Left ventricle myocardium superior (tissue), 1 donor: ENCODE measurements around the gene BMP6. TPM values are rescaled to one million over a fixed set of nuclear protein-coding genes. Genes with fewer than 3 reads are reported as not detected.
"Not testable (repeated sequence)": the region's sequence is repeated elsewhere in the genome, so short reads cannot be mapped to it uniquely, and the experiment has no call there.

Experiments
- ATAC-seq: fragments of 200-7000 bp; cut with Tn5 transposase; one replicate; pipeline ENCODE4 v1.9.1; 2020; ENCODE audit warnings: mild to moderate bottlenecking, moderate library complexity
- DNase-seq: peaks from one replicate; pipeline ENCODE4 v3.0.0-alpha.2; 2020
- intact Hi-C: fragments of 100-400 bp; cut with micrococcal nuclease; formaldehyde crosslinking; loops from one replicate; pipeline ENCODE4 v1.11.0; 2022
- total RNA-seq: library from RNA; stranded (reverse); fragmentation: NEBNext Ultra II Directional; extraction: Animal tissue kit (Norgen Biotek cat#: 25700); gene quantifications from one replicate; pipeline ENCODE4 v1.2.1, GENCODE V29; 2021
- donor health status: DM: no; HTN: yes; CAD: no; lungs with severe emphysema.

The BMP6 gene
- total RNA-seq, 1 donor from 2014 or later = 2.7 TPM

DNA sequence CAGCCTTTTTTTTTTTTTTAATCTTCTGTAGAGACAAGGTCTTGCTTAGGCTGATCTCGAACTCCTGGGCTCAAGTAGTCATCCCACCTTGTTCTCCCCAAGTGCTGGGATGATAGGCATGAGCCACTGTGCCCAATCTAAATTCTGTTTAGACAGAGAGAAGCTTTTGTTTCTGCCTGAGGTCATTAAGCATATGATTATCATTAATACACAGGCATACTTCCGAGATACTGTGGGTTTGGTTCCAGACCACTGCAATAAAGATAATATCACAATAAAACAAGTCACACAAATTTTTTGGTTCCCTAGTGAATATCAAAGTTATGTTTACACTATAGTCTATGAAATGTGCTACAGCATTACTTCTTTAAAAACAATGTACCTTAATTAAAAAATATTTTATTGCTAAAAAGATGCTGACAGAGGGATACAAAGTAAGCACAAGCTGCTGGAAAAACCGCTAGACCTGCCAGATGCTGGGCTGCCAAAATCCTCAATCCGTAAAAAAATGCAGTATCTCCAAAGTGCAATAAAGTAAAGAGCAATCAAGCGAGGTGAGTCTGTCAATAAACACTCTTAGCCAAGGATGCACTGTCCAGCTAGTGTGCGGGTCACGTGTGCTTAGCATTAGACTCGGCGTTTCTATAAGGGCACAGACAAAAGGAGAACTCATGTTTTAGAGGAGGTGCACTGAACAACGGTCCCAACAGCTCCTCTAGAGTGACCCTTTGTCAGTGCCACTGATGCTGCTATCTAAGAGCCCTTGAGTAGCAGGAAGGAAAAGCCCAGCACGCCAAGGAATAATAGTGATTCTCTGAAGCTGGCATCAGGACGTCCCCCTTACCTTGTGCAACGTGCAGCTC lies 168.6 kb downstream of the BMP6 start:
- ATAC-seq = no peak
- intact Hi-C loops = no loop called here

DNA sequence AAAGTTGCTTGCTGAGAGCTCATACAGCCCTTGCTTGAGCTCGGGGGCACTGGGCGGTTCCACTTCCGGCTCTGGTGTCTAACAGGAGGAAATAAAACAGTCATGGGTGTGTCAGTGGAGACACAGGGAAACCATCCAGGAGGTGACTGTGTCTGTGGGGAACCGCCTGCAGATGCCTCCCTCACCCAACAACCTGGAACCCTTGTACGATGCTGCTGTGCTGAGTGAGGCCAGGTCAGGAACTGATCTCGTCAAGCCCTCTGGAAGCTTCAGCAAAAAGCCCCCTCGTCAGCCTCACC lies 169.2 kb downstream of the BMP6 start:
- intact Hi-C loops = no loop called here
- no peak for ATAC-seq
- DNase-seq = no peak

More for the DNA sequence above, 168.6 kb downstream of the BMP6 start:
- DNase-seq = no peak

DNA sequence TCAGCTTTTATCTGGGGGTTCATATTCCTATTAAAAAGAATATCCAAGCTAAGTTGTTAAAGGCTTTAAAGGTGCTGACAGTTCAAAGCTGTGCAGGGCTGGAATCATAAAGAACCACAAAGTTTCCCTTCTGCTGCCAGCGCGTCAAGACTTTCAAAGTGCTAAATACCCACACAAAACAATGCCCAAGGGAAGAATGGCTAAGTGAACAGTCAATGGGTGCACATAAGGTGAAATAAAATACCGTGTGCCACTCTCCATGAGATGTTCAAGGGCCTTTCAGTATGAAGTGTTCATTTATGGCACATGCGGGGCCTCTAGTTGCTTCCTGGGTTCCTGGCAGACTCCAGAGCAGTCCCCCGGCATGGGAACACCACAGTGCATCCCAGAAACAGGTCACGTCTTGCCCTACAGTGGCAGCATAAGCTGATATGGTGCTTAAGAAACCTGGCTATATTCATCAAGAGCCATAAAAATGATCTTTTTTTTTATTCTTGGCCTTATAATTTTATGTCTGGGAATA lies 170.6 kb downstream of the BMP6 start:
- DNase-seq (no peak), ATAC-seq (peak; percentile 65)
- intact Hi-C loops = no loop called here

DNA sequence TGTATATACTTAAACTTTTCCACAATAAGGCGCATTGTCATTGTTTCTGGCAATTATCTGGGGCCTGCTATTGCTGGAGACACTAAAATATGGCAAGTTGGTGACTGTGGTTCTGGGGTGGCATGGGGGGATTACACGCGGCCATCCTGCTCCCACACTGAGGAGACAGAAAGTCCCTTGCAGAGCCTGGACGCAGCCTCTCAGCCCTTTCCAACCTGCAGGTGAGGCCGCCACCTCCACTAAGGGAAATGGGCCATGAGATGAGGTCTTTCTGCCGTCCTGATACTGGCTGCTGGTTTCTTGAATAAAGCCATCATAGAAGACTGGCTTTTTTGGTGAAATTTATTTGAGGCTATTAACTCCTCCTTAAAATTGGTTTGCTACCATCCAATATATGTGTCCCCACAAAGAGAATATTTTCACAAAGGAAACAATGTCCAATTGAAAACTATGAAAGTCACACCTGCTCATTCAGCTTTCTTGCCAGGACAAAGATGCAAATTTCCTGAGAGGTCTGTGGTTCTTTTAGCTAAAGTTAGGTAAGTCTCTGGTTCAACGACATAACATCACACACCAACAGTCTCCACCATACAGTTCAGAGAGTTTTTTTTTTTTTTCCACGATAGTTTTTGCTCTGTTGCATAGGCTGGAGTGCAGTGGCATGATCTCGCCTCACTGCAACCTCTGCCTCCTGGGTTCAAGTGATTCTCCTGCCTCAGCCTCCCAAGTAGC lies 171.7 kb downstream of the BMP6 start:
- ATAC-seq = no peak
- no peak for DNase-seq
- intact Hi-C loops = no loop called here

DNA sequence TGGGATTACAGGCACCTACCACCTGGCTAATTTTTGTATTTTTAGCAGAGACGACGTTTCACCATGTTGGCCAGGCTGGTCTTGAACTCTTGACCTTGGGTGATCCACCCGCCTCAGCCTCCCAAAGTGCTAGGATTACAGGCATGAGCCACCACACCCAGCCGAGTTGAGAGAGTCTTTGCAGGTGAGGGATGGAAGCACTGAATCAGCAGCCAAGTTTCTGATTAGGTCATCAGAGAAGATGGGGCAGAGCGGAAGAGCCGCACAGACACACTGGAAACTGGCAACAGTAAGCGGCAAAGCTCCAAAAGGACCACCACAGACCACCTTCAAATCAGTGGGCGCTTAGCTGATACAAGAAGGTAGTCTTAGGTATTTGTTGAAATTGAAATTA lies 172.3 kb downstream of the BMP6 start:
- ATAC-seq, intact Hi-C loops, DNase-seq: not testable (repeated sequence)

DNA sequence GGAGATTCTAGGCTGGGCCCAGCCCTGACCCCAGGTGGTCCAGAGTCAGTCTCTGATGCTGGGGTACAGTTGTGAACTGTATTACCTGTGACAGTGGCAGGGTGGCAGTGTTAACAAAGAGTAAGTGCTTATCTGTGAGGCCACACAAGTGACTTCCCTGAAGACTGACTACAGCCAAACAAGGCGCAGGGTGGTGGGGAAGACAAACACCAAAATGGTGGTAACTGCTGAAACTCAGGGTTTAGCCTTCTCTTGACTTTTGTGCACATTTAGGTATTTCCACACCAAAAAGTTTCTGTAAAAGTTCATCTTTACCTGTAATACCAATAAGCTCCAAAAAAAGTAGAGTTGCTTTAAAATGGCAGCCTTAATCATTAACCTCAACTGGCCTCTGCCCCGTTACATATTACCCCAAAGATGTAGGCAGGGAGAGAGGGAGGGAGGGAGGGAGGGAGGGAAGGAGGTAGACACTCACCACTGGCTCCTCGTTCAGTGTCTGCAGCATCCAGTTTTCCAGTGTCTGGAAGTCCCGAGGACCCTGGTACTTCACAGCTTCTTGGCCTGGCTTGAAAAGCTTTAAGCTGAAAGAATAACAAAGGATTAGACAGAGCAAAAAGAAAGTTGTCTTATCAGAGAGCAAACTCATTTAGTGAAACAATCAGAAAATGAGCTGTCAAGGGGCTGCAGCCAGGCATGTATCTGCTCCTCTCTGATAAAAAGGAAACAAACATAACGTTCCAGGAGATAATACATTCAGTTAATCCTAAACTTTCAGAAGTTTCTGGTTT lies 173.4 kb downstream of the BMP6 start:
- intact Hi-C loops = no loop called here
- ATAC-seq (peak; percentile 17), DNase-seq (no peak)

DNA sequence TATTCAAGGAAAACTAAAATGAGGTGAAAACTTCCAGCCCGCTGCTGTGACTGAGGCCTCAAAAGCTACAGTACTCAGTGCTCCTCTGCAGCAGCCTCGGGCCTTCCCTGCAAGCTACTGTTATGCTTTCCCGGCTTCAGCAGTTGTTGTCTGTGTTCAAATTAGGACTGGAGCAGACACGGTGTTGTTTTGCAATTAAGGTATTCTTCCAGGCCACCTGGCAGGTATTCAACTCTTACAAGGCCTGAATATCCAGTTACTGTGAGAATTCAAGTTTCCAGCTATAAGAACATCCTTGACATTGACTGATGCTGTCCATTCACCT lies 174.0 kb downstream of the BMP6 start:
- ATAC-seq = no peak
- no peak for DNase-seq
- intact Hi-C loops = loop anchor here (10.0 kb wide), 1 partner anchor 105 kb away; no protein-coding TSS in a partner anchor

DNA sequence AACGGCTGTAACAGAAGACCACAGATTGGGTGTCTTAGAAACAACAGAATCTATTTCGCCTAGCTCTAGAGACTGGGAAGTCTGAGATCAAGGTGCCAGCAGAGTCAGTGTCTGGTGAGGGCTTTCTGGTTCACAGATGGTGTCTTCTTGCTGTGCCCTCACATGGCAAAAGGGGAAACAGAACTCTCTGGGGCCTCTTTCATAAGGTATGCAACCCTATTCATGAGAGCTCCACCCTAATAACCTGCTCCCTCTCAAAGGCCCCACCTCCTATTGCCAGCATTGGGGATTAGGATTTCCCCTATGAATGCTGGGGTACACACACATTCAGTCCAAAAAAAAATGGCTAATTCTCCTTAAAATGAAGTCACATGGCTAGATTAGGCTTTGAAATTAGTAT lies 174.7 kb downstream of the BMP6 start:
- DNase-seq = no peak
- ATAC-seq = no peak
- intact Hi-C loops = loop anchor here (10.0 kb wide), 1 partner anchor 104 kb away; no protein-coding TSS in a partner anchor

DNA sequence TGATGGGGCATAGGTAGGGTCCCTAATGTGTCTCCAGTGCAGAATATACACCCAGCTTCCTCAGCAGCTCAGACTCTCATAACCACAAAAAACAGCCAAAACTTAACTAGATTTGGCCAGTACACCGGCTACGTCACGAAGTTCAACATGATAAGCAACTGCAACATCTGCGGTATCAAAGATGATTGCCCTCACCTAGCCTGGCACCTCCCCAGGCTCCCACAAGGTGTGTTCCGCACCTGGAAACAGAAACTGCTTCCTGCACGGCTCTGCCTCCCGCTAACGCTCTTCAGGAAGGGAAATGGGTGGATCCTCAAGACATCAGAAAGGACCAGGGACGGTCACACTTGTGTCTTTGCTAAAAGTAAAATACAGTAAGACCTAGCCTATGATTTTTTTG lies 175.2 kb downstream of the BMP6 start:
- no peak for ATAC-seq
- intact Hi-C loops = loop anchor here (10.0 kb wide), 1 partner anchor 104 kb away; no protein-coding TSS in a partner anchor

DNA sequence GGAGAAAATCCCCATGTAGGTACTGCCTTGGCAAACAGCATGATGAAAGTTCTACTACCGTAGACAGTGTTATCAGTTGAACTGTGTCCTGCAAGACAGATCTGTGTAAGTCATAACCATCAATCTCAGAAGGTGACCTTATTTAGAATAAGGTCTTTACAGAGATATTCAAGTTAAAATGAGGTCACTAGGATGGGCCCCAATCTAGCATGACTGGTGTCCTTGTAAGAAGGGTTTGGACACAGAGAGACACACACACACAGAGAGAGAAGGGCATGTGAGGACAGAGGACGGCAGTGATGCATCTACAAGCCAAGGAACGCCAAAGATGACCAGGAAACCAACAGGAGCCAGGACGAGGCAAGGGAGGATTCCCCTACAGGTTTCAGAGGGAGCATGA lies 175.9 kb downstream of the BMP6 start:
- ATAC-seq (no peak), DNase-seq (no peak)
- intact Hi-C loops = loop anchor here (10.0 kb wide), 1 partner anchor 103 kb away; no protein-coding TSS in a partner anchor

More for the DNA sequence above, 175.2 kb downstream of the BMP6 start:
- DNase-seq = no peak

DNA sequence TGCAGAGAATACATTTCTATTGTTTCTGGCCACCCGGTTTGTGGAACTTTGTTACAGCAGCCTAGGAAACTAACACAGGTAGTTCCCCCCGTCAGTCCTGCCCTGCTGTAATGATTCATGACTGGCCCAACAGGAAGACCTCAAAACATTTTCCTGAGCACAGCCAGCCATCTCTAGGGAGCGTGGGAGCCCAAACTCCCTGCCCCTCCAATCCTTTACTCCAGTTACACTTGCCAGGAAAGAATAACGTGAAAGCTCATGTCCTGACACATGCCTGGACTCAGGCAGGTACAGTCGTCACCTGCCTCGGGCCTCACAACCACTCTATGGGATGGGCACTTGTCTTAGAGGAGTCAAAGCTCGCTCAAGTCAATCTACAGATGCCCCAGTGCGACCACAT lies 176.3 kb downstream of the BMP6 start:
- intact Hi-C loops = loop anchor here (10.0 kb wide), 1 partner anchor 103 kb away; no protein-coding TSS in a partner anchor
- DNase-seq (no peak), ATAC-seq (no peak)

DNA sequence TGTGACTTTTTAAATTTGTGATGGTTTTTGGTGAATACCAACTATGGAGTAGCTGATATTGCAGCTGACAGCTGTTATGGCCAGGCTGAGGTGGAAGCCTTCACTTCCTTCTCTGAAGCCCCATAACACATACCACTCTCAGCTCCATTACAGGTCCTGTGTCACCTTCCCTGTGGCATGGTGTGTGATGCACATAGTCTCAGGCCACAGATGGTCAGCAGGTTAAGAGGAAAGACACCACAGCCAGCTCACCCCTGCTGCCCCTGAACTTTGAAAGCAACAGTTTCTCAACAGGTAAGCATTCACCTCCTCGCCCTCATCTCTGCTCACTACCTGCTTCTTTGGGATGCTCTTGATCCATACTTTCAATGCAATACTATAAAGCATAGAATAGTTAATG lies 177.0 kb downstream of the BMP6 start:
- ATAC-seq = no peak
- intact Hi-C loops = loop anchor here (10.0 kb wide), 1 partner anchor 102 kb away; no protein-coding TSS in a partner anchor
- DNase-seq = no peak

DNA sequence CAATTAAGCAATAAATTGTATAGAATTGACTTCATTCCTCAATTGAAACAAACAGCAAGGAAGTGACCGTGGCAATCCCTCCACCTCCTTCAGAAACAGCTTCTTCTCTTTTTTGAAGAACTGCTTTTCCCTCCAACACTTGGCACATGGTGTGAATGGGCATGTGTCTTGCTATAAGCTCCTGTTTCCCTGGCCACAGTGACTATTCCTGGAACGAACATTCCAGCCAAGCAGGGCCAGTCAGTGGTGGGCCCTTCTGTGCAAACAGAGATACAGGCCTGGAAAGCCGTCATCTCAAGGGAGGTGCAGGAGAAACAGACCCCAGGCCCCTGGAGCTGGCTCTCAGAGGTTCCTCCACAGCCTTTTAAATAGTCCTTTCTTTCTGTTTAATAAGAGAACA lies 177.8 kb downstream of the BMP6 start:
- DNase-seq (no peak), ATAC-seq (peak; percentile 27)
- intact Hi-C loops = loop anchor here (10.0 kb wide), 1 partner anchor 101 kb away; no protein-coding TSS in a partner anchor

DNA sequence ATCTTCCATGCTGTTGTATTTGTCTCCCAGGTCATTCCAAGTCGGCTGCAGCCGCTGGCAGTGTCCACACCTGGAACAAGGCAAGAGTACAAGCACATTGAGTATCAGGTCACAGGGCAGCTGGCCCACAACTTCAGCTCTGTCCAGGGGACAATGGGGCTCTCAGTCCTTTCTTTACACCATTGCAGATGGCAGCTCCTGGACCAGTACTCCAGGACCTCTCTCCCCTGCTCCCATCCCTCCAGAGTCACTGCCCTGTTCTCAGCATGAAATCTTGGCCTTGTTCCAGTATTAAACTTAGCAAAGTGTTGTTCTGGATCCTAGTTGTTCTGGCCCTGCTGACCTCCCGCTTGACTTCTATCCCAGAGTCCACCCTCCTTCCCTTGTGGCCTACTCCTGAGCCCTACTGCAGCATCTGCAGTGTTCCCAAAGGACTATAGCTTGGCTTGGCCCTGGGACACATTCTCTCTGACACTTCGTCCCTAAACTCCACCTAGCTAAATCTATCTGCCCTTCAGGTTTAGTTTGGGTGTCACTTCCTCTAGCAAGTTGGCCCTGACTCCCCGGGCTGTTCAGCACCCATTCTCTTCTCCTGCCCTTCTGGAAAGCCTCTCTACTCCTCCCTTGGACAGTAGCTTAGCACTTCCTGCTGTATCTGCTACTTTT lies 178.9 kb downstream of the BMP6 start:
- DNase-seq (no peak), ATAC-seq (peak; percentile 77)
- intact Hi-C loops = loop anchor here (10.0 kb wide), 1 partner anchor 100 kb away; no protein-coding TSS in a partner anchor

DNA sequence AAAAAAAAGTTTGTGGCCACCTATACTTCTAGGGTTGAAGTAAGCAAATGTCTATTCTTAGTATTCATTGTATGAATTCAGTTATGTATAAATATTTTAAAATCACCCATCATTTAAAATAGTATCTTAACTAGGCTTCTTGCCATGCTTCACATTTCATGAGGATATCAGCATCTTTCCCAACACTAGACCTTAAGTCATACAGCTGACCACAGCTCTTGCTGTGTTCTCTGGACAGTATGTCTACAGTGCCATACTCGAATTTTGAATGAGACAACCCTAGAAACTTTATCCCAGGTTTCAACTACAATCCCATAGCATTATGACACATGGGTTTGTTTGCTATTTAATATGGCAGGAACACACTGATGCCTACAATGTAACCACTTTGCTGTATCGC lies 179.5 kb downstream of the BMP6 start:
- ATAC-seq (no peak), DNase-seq (no peak)
- intact Hi-C loops = loop anchor here (10.0 kb wide), 1 partner anchor 99 kb away; no protein-coding TSS in a partner anchor

DNA sequence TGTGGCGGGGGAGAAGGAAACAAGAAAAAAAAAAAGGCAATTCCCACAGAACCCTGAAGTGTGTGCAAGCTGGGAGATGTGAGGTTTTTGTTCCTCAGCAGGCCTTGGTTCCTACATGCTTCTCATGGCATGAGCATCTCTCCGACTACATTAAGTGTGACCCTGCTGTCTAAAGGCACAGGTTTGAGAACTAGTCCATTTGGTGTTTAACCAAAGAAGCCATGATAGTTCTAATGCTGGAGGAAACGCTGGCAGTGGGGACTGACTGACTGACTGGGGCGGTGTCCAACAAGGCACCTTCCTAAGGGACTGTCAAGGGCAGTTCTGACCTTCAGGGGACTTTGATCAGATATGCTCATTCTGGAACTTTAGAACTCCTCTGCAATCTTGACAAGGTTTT lies 180.8 kb downstream of the BMP6 start:
- DNase-seq (no peak), ATAC-seq (no peak)
- intact Hi-C loops = loop anchor here (10.0 kb wide), 1 partner anchor 98 kb away; no protein-coding TSS in a partner anchor

DNA sequence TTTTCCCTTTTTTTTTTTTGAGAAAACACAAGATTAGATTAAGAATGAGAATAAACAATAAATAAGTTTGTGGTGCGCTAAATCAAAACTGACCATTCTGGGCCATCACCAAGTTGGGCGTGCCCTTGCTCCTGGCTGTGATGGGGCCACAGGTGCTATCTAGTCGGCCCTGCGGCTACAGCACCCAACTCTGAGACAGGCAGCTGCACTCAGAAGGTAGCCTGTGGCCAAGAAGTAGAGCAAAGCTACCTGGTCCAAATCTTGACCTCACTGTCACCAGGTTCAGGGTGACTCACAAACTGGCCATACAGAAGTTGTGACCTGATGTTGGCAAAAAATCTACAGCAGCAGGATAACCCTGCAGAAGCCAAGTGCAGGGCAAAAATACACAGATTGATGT lies 181.3 kb downstream of the BMP6 start:
- intact Hi-C loops = loop anchor here (10.0 kb wide), 1 partner anchor 98 kb away; no protein-coding TSS in a partner anchor
- DNase-seq = no peak
- ATAC-seq = no peak
